NCI-H2227 treated with DMSO at 0.1 percent for 48 hours (cell line): Measurements from ENCODE around the gene PLEK2.

Experiments used
- DNase-seq: peaks from one replicate; lab custom pipeline; 2025; lab: John Stamatoyannopoulos, UW

The PLEK2 gene

GRCh38 chr14:67396381-67396970 lies 15.5 kb downstream of the PLEK2 start:
- DNase-seq: no peak

GRCh38 chr14:67395876-67396189 lies 16.1 kb downstream of the PLEK2 start:
- no peak for DNase-seq

GRCh38 chr14:67395086-67395875 lies 16.7 kb downstream of the PLEK2 start:
- DNase-seq: no peak

- DNase-seq: no peak
Measured at GRCh38 chr14:67393689-67394088, 18.3 kb downstream of the PLEK2 start.

GRCh38 chr14:67392800-67393199 lies 19.2 kb downstream of the PLEK2 start:
- no peak for DNase-seq

- DNase-seq: no peak
Measured at GRCh38 chr14:67392123-67392522, 19.8 kb downstream of the PLEK2 start.

DNA sequence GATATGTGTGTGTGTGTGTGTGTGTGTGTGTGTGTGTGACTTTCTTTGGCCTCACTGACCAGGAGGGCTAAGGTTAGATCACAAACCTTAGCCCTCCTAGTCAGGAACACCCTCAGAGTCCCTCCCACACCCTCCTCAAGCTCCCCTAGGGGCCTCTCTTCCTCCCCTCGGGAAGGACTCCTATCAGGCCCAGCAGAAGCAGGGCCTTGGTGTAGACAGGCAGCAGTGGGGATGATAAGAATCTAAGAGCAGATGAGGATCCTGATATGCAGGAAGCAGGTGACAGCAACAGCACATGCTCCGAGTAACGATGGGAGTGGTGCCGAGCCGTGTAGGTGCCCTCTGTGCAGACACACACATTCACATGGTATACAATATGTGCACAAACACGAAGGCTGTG lies 20.7 kb downstream of the PLEK2 start:
- DNase-seq: no peak

- no peak for DNase-seq
Measured at GRCh38 chr14:67389811-67390534, 22.0 kb downstream of the PLEK2 start.

GRCh38 chr14:67389275-67389674 lies 22.7 kb downstream of the PLEK2 start:
- no peak for DNase-seq

DNA sequence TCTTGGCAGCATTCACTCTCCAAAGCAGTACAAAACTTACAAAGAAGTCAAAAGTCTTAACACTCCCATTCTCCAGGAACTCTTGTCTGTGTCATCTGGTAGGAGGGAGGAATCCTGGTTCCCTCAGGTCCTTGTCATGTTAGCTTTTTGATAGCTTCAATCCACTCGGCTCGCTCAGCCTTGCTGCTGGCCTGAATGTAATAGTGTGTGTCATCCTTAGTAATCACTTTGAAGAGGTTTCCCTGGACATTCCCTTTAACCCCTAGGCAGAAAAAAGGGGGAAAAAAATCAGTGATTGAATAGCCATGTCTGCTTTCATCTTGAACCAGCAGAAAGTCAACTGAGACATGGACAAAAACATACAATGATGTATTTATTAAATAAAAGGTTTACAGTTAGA lies 24.8 kb downstream of the PLEK2 start:
- no peak for DNase-seq

GRCh38 chr14:67385618-67386017 lies 26.3 kb downstream of the PLEK2 start:
- DNase-seq: no peak

DNA sequence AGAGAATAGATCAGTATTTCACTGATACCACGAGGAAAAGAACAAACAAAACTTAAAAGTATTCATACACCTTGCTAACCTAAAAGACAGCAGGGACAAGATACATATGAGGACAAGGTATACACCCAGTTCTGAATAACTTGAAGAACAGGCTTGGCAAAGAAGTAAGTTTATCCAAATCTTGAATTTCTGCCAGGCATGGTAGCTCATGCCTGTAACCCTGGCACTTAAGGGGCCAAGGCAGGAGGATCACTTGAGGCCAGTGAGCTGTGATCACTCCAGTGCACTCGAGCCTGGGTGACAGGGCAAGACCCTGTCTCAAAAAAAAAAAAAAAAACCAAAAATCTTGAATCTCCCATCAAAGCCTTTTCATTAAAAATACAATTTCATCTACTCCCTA lies 26.8 kb downstream of the PLEK2 start:
- no peak for DNase-seq

- DNase-seq: no peak
Measured at GRCh38 chr14:67377916-67378315, 34.0 kb downstream of the PLEK2 start.

DNA sequence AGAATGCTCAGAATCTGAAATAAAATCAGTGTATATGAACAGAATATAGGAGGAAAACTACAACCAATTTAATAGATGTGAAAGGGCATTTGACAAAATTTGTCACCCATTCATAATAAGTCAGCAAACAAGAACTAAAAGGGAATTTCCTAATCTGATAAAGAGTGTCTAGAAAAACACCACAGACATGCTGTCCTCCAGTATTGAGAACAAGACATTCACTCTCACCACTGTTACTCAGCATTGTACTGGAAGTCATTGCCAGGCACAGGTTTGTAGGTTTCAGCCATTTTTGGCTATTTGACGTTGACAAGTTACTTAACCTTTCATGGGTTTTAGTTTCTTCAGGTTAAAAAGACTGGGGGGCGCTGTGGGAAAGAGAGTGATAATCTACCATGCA lies 38.6 kb downstream of the PLEK2 start:
- DNase-seq: no peak

DNA sequence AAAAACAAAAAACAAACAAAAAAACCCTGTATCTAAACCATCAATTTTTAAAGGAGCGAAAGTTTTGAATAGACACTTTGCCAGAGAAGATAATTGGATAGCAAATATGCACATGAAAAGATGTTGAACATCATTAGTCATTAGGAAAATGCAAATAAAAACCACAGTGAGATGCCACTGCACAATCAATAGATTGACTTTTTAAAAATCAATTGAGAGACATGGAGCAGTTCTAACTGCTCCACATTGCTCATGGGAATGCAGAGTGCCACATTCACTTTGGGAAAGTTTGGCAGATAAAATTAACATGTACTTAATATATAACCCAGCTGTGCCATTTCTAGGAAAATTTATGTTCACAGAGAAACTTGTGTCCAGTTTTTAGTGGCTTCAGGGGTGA lies 39.1 kb downstream of the PLEK2 start:
- no peak for DNase-seq

DNA sequence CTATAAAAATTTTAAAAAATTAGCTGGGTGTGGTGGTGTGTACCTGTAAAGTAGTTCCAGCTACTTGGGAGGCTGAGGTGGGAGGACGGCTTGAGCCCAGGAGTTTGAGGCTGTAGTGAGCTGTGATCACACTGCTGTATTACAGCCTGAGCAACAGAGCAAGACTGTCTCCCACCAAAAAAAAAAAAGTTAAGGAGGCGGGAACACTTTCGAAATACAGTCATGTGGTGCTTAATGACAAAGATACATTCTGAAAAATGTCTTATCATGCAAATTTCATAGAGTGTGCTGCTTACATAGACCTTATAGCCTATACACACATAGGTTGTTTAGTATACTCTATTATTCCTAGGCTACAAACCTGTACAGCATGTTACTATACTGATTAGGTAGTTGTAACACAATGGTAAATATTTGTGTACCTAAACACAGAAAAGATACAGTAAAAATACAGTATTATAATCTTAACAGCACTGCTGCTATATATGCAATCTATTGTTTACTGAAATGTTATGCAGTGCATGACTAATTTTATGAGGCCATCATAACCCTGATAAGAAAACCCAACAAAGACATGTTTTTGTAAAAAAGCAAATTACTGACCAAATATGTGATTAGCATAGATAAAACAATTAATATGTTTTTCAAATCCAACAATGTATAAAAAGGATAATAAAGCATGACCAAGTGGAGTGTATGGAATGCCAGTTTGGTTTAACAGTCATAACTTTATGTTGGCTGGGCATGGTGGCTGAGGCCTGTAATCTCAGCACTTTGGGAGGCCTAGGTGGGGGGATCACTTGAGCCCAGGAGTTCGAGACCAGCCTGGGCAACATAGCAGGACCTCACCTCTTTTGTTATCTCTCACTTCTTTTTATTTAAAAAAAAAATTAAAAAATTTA lies 40.5 kb downstream of the PLEK2 start:
- DNase-seq: no peak

- no peak for DNase-seq
Measured at GRCh38 chr14:67370830-67371229, 41.1 kb downstream of the PLEK2 start.

- DNase-seq: no peak
Measured at GRCh38 chr14:67365476-67365875, 46.5 kb downstream of the PLEK2 start.

GRCh38 chr14:67360470-67361206 lies 51.3 kb downstream of the PLEK2 start:
- DNase-seq: no peak

GRCh38 chr14:67359775-67360469 lies 52.0 kb downstream of the PLEK2 start, which contains the start of the genes ATP6V1D and EIF2S1:
TSS of gene ATP6V1D (minus strand) at chr14:67359804. CDS start at chr14:67359698, 106 bp downstream.
TSS of gene EIF2S1 (plus strand) at chr14:67360328. CDS start at chr14:67364768, 4,440 bp downstream.
- peak; percentile 98 for DNase-seq
